ENCODE results near the gene LMTK2.

LMTK2 gene

DNA sequence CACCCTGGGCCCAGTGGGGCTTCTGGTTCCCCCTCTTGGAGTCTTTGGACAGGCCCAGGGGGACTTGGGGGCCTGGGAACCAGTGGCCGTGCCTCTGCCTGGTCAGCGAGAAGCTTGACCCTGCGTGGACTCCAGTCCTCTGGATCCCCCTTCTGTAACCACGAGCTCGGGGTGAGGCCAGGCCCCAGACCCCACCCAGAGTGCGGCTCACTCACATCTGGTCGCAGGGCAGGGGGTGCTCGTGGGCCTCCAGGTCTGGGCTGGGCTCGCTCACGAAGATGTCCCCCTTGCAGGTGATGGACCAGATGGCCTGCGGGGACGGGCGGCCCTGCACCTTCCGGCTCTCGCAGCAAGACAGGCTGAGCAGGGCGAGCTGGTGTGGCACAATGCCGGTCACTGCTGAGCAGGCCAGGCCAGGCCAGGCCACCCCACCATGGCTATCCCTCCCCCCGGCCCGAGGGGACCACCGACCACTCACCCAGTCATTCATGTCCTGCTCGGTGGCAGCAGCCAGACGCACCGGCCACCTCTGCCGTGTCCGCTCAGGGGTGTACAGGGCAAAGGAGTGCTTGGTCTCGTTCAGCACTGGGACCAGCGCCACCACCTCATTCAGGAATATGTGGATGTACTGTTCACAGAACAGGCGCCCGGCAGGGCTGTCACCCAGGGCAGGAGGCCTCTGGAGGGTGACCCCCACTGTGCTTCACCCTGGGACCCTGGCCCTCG lies 124.2 kb downstream of the LMTK2 start:
- Histone ChIP-seq H3K4me1 (ENCODE audit: insufficient read depth, low read length, poor library complexity, severe bottlenecking) (no peaks in the 10 kb centered on the region), H2AFZ (ENCODE audit: low read length) (no peak overlapping the region), H3K27me3 (ENCODE audit: insufficient read depth, low read length, poor library complexity, severe bottlenecking) (no peaks in the 10 kb centered on the region), H3K9me2 (replicated peaks; ENCODE audit: low read depth, low read length) (no peaks in the 10 kb centered on the region), H3K79me2 (ENCODE audit: insufficient read depth, low read length) (no peaks in the 10 kb centered on the region), H3K36me3 (ENCODE audit: insufficient read depth, low read length) (no peaks in the 10 kb centered on the region), H3F3A (ENCODE audit: low read depth) (no peaks in the 10 kb centered on the region), H3K4me2 (ENCODE audit: low read depth, low read length, poor library complexity, severe bottlenecking) (no peak overlapping the region), H4K20me1 (ENCODE audit: insufficient read depth, low read length, poor library complexity, severe bottlenecking) (no peaks in the 10 kb centered on the region), H3K9ac (ENCODE audit: low read depth, low read length, poor library complexity, severe bottlenecking) (no peak overlapping the region), H3K9me3 (ENCODE audit: insufficient read depth, low read depth, low read length) (no peaks in the 10 kb centered on the region), H3K4me3 (ENCODE audit: low read length, poor library complexity, severe bottlenecking) (no peak overlapping the region)
- TF ChIP-seq, protein P1, sequence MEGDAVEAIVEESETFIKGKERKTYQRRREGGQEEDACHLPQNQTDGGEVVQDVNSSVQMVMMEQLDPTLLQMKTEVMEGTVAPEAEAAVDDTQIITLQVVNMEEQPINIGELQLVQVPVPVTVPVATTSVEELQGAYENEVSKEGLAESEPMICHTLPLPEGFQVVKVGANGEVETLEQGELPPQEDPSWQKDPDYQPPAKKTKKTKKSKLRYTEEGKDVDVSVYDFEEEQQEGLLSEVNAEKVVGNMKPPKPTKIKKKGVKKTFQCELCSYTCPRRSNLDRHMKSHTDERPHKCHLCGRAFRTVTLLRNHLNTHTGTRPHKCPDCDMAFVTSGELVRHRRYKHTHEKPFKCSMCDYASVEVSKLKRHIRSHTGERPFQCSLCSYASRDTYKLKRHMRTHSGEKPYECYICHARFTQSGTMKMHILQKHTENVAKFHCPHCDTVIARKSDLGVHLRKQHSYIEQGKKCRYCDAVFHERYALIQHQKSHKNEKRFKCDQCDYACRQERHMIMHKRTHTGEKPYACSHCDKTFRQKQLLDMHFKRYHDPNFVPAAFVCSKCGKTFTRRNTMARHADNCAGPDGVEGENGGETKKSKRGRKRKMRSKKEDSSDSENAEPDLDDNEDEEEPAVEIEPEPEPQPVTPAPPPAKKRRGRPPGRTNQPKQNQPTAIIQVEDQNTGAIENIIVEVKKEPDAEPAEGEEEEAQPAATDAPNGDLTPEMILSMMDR (conservative IDR thresholded peaks at IDR 0.05; ENCODE audit: low read length), result no peak
- no peak for TF ChIP-seq EZH2phosphoT487 (IDR thresholded peaks at IDR 0.05; ENCODE audit: borderline replicate concordance)

DNA sequence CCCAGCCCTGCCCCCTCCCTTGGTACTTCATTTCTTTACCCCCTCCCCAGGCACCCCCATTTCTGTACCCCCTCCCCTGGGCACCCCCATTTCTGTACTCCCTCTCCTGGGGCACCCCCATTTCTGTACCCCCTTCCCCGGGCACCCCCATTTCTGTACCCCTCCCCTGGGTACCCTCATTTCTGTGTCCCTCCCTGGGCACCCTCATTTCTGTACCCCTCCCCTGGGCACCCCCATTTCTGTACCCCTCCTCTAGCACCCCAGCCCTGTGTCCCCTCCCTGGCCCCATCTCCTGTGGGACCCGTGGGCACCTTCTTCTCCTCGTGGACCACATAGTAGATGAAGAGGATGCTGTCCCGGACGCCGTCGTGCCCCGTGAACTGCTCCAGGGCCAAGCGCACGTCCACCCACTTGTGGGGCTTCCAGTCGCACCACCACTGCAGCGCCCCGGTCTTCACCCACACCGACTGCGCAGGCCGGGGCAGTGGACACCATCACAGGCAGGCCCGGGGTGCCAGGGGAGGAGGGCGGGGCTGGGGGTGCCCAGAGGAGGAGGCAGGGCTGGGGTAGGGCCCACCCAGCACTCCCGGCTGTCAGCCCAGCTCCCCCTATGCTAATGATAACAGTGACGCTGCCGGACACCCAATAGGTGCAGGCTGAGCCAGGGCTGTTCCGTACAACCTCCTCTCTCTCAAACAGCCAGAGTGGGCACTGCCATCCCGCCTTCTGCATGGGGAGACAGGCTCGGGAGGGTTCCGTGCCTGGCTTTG lies 125.0 kb downstream of the LMTK2 start:
- no peak overlapping the region for H3K4me2 ChIP-seq (ENCODE audit: low read depth, low read length, poor library complexity, severe bottlenecking)
- TF ChIP-seq, protein P1 (conservative IDR thresholded peaks at IDR 0.05; ENCODE audit: low read length), result no peak

DNA sequence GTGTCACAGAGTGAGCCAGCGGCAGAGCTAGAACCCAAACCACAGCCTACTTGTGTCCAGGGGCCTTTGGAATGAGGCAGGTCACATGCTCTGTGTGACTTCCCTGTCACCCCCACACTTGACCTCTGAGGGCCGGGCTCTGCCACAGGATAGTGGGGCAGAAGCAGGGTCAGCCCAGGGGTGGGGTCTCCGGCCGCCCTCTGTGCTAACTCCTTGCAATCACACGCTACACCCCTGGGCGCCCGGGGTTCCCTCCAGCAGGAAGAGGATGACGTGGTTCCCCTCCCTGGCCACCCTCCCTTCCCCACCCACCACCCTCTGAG lies 125.6 kb downstream of the LMTK2 start:
- Histone ChIP-seq H3K9ac (ENCODE audit: low read depth, low read length, poor library complexity, severe bottlenecking) (no peak overlapping the region), H3K4me3 (ENCODE audit: low read length, poor library complexity, severe bottlenecking) (no peak overlapping the region), H3K27me3 (ENCODE audit: insufficient read depth, low read length, poor library complexity, severe bottlenecking) (no peaks in the 10 kb centered on the region), H3K79me2 (ENCODE audit: insufficient read depth, low read length) (no peaks in the 10 kb centered on the region), H3K4me1 (ENCODE audit: insufficient read depth, low read length, poor library complexity, severe bottlenecking) (no peaks in the 10 kb centered on the region), H3F3A (ENCODE audit: low read depth) (no peaks in the 10 kb centered on the region), H3K9me3 (ENCODE audit: insufficient read depth, low read depth, low read length) (no peaks in the 10 kb centered on the region), H4K20me1 (ENCODE audit: insufficient read depth, low read length, poor library complexity, severe bottlenecking) (no peaks in the 10 kb centered on the region), H3K9me2 (replicated peaks; ENCODE audit: low read depth, low read length) (no peaks in the 10 kb centered on the region), H2AFZ (ENCODE audit: low read length) (no peak overlapping the region), H3K36me3 (ENCODE audit: insufficient read depth, low read length) (no peaks in the 10 kb centered on the region), H3K4me2 (ENCODE audit: low read depth, low read length, poor library complexity, severe bottlenecking) (no peak overlapping the region)
- no peak for TF ChIP-seq EZH2phosphoT487 (IDR thresholded peaks at IDR 0.05; ENCODE audit: borderline replicate concordance)
- TF ChIP-seq, protein P1 (conservative IDR thresholded peaks at IDR 0.05; ENCODE audit: low read length), result no peak

More for the DNA sequence above, 125.0 kb downstream of the LMTK2 start:
- Histone ChIP-seq H3K4me1 (ENCODE audit: insufficient read depth, low read length, poor library complexity, severe bottlenecking) (no peaks in the 10 kb centered on the region), H3K27me3 (ENCODE audit: insufficient read depth, low read length, poor library complexity, severe bottlenecking) (no peaks in the 10 kb centered on the region), H3K4me3 (ENCODE audit: low read length, poor library complexity, severe bottlenecking) (no peak overlapping the region), H2AFZ (ENCODE audit: low read length) (no peak overlapping the region), H3F3A (ENCODE audit: low read depth) (no peaks in the 10 kb centered on the region), H3K9ac (ENCODE audit: low read depth, low read length, poor library complexity, severe bottlenecking) (no peak overlapping the region), H3K36me3 (ENCODE audit: insufficient read depth, low read length) (no peaks in the 10 kb centered on the region), H3K9me2 (replicated peaks; ENCODE audit: low read depth, low read length) (no peaks in the 10 kb centered on the region), H4K20me1 (ENCODE audit: insufficient read depth, low read length, poor library complexity, severe bottlenecking) (no peaks in the 10 kb centered on the region), H3K9me3 (ENCODE audit: insufficient read depth, low read depth, low read length) (no peaks in the 10 kb centered on the region), H3K79me2 (ENCODE audit: insufficient read depth, low read length) (no peaks in the 10 kb centered on the region)

Data from Loucy (cell line).